Esophagus squamous epithelium (tissue), 5 donors: Measurements from ENCODE around the gene KRTAP10-9. TPM values are rescaled to one million over a fixed set of nuclear protein-coding genes. Genes with fewer than 3 reads are reported as not detected.
"Not testable (repeated sequence)": the region's sequence is repeated elsewhere in the genome, so short reads cannot be mapped to it uniquely, and the experiment has no call there.

Experiments
- DNase-seq: peaks from one replicate; lab custom pipeline; 2025; lab: John Stamatoyannopoulos, UW
- H3K27ac ChIP-seq, 4 donors: fragments of 200-600 bp; sonication (generic); one replicate each; pipeline ENCODE4 v1.5.1; 2016 to 2019; ENCODE audit warnings: mild to moderate bottlenecking in 1 of 4
- H3K27me3 ChIP-seq, 4 donors: fragments of 200-600 bp; sonication (generic); 1 replicate in 3 of 4; 2 replicates in 1 of 4; pipeline versions ENCODE4 v1.5.1 to v1.6.0; 2017 to 2021; ENCODE audit warnings: antibody characterized with exemption in 1 of 4
- H3K36me3 ChIP-seq, 3 donors: fragments of 200-600 bp; sonication (generic); one replicate each; pipeline ENCODE4 v1.5.1; 2016 to 2019
- H3K4me1 ChIP-seq, 3 donors: fragments of 200-600 bp; sonication (generic); one replicate each; pipeline ENCODE4 v1.5.1; 2017 to 2019
- H3K4me3 ChIP-seq, 4 donors: fragments of 200-600 bp; sonication (generic); 1 replicate in 3 of 4; 2 replicates in 1 of 4; pipeline ENCODE4 v1.5.1; 2016 to 2019; ENCODE audit warnings: mild to moderate bottlenecking in 2 of 4, moderate library complexity in 1 of 4
- H3K9me3 ChIP-seq, 3 donors: fragments of 200-600 bp; sonication (generic); one replicate each; pipeline ENCODE4 v1.5.1; 2016 to 2019
- POLR2A ChIP-seq, 4 donors: fragments of 450-650 bp; IDR thresholded peaks; one replicate each; pipeline ENCODE4 v1.6.1; 2017; ENCODE audit warnings: antibody characterized with exemption in 4 of 4, mild to moderate bottlenecking in 4 of 4, moderate library complexity in 3 of 4
- WGBS, 2 donors: methylation state at CpG; one replicate each; pipeline ENCODE4 v1.1.5; 2018; 5-methylcytosine and 5-hydroxymethylcytosine counted together
- intact Hi-C: fragments of 100-400 bp; cut with DNase I; formaldehyde crosslinking; loops from one replicate; pipeline ENCODE4 v1.15.0; 2022
- total RNA-seq, 4 donors: library from RNA; depleted of rRNA; stranded (reverse); fragments of >200 nt; gene quantifications; one replicate each; pipeline ENCODE4 v1.1.0, GENCODE V29; 2016
- TF ChIP-seq, protein P1 (sequence below), 6 experiments: fragments of 450-650 bp in 4 of 6; fragments of 200-600 bp in 2 of 6; sonication (generic) in 2 of 6; IDR thresholded peaks; one replicate each; pipeline ENCODE4 v1.5.1; 2016 to 2019; ENCODE audit warnings: antibody characterized with exemption in 6 of 6, mild to moderate bottlenecking in 4 of 6, moderate library complexity in 4 of 6
- donor health status: DM: yes; HTN: yes; CAD: no.

KRTAP10-9 gene
- total RNA-seq, 4 donors from 2014 or later = not detected

DNA sequence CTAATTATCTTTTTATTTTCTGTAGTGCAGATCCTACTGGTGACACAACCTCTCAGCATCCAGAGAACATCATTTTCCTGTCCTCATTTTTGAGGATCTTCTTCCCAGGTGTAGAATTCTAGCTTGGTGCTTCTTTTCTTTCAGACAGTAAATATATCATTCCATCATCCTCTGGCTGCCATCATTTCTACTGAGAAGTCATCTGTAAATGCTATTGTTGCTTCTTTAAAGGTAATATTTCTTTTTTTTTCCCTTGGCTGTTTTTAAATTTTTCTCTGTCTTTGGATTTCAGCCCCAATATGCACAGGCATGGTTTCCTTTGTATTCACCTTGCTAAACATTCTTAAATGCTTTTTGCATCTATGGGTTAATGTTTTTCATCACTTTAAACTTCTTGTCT is 3.3 kb upstream of the KRTAP10-9 start:
- no peaks in the 10 kb centered on the region for H3K4me1 ChIP-seq
- peaks cover 0 to 38% (median 11%) of the 10 kb centered on the region in 3 donors for H3K9me3 ChIP-seq
- no peak for DNase-seq
- peaks cover 0 to 30% (median 0%) of the 10 kb centered on the region in 4 donors for H3K27me3 ChIP-seq
- no peak overlapping the region for H3K27ac ChIP-seq
- intact Hi-C loops = no loop called here
- no peak overlapping the region for H3K4me3 ChIP-seq
- TF ChIP-seq, protein P1, sequence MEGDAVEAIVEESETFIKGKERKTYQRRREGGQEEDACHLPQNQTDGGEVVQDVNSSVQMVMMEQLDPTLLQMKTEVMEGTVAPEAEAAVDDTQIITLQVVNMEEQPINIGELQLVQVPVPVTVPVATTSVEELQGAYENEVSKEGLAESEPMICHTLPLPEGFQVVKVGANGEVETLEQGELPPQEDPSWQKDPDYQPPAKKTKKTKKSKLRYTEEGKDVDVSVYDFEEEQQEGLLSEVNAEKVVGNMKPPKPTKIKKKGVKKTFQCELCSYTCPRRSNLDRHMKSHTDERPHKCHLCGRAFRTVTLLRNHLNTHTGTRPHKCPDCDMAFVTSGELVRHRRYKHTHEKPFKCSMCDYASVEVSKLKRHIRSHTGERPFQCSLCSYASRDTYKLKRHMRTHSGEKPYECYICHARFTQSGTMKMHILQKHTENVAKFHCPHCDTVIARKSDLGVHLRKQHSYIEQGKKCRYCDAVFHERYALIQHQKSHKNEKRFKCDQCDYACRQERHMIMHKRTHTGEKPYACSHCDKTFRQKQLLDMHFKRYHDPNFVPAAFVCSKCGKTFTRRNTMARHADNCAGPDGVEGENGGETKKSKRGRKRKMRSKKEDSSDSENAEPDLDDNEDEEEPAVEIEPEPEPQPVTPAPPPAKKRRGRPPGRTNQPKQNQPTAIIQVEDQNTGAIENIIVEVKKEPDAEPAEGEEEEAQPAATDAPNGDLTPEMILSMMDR (IDR thresholded peaks at IDR 0.05) = no peak
- TF ChIP-seq POLR2A (IDR thresholded peaks at IDR 0.05) = no peak
- H3K36me3 ChIP-seq = no peaks in the 10 kb centered on the region

DNA sequence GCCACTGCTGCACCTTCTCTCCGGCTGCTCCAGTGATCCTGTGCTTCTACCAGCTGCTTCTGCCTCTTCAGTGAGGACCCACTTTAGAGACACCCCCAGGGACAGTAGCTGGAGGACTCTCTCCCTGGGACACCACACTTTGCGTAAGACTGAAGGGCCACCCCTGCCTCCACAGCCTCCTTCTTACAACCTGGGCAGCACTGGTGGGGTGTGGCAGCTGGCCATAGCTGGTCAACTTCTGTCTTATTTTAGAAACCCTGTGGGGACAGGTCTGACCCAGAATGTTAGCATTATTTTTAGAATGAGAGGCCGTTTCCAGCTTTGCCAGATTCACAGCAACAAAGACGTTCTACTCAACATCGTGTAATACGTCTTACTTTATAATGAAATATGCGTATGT is 1.1 kb upstream of the KRTAP10-9 start:
- intact Hi-C loops = no loop called here
- no peak overlapping the region for H3K4me3 ChIP-seq
- no peaks in the 10 kb centered on the region for H3K36me3 ChIP-seq
- H3K9me3 ChIP-seq = peaks cover 0 to 36% (median 11%) of the 10 kb centered on the region in 3 donors
- TF ChIP-seq POLR2A (IDR thresholded peaks at IDR 0.05) = no peak
- TF ChIP-seq, protein P1 (IDR thresholded peaks at IDR 0.05) = no peak
- WGBS, 2 donors = 78 to 83% methylated on average over 6 of the region's 7 CpGs
- no peaks in the 10 kb centered on the region for H3K4me1 ChIP-seq
- no peak overlapping the region for H3K27ac ChIP-seq
- no peak for DNase-seq
- H3K27me3 ChIP-seq = peaks cover 0 to 31% (median 0%) of the 10 kb centered on the region in 4 donors

DNA sequence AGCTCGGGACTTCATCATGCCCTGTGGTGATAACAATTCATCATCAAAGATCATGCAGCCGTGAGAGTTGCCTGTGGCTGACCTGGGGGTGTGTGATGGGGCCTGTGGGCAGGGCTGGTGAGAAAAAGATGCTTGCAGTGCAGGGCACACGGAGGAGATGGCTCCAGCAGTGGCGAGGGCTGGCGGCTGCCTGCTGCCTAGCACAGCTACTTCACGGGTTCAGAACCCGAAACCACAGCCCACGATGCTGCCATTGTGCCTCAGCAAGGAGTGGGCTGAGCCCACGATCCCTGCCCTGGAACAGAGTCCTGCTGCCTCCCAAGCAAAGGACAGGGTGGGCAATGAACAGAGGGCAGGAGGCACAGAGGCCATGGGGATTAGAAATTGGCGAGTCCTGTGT is 631 bp upstream of the KRTAP10-9 start:
- no peak for DNase-seq
- intact Hi-C loops = no loop called here
- H3K4me3 ChIP-seq = no peak overlapping the region

DNA sequence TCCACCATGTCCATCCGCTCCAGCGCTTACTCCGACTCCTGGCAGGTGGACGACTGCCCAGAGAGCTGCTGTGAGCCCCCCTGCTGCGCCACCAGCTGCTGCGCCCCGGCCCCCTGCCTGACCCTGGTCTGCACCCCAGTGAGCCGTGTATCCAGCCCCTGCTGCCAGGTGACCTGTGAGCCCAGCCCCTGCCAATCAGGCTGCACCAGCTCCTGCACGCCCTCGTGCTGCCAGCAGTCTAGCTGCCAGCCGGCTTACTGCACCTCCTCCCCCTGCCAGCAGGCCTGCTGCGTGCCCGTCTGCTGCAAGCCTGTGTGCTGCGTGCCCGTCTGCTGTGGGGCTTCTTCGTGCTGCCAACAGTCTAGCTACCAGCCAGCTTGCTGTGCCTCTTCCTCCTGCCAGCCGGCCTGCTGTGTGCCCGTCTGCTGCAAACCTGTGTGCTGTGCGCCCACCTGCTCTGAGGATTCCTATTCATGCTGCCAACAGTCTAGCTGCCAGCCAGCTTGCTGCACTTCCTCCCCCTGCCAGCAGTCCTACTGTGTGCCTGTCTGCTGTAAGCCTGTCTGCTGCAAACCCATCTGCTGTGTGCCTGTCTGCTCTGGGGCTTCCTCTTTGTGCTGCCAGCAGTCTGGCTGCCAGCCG is 409 bp downstream of the KRTAP10-9 start:
- Histone ChIP-seq H3K9me3 (peaks cover 0 to 47% (median 16%) of the 10 kb centered on the region in 3 donors), H3K27me3 (peaks cover 0 to 31% (median 0%) of the 10 kb centered on the region in 4 donors)
- DNase-seq, H3K27ac ChIP-seq, H3K36me3 ChIP-seq, intact Hi-C loops, H3K4me1 ChIP-seq, H3K4me3 ChIP-seq: not testable (repeated sequence)
- 71 to 85% methylated on average over 10 of the region's 20 CpGs for whole genome bisulfite sequencing, 2 donors

More for the DNA sequence above, 631 bp upstream of the KRTAP10-9 start:
- peaks cover 0 to 31% (median 0%) of the 10 kb centered on the region in 4 donors for H3K27me3 ChIP-seq
- no peaks in the 10 kb centered on the region for H3K4me1 ChIP-seq
- 51 to 55% methylated on average over 4 to 7 of the region's 10 CpGs for WGBS, 2 donors
- TF ChIP-seq POLR2A (IDR thresholded peaks at IDR 0.05) = no peak
- TF ChIP-seq, protein P1 (IDR thresholded peaks at IDR 0.05) = no peak
- H3K9me3 ChIP-seq = peaks cover 0 to 41% (median 11%) of the 10 kb centered on the region in 3 donors
- H3K36me3 ChIP-seq = no peaks in the 10 kb centered on the region
- no peak overlapping the region for H3K27ac ChIP-seq

DNA sequence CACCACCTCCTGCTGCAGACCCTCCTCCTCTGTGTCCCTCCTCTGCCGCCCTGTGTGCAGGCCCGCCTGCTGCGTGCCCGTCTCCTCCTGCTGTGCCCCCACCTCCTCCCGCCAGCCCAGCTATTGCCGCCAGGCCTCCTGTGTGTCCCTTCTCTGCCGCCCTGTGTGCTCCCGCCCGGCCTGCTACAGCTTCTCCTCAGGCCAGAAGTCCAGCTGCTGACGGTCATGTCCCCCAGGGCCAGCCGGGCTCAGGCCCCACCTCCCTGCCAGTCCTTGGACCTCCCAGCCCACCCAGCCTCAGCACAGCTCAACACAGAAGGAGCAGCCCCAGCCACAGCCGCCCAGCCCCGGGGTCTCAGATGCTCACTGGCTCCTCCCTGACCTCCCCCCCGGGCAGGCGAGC is 939 bp downstream of the KRTAP10-9 start:
- intact Hi-C loops, H3K36me3 ChIP-seq, H3K27ac ChIP-seq, DNase-seq, H3K4me3 ChIP-seq, H3K4me1 ChIP-seq: not testable (repeated sequence)
- Histone ChIP-seq H3K27me3 (peaks cover 0 to 31% (median 0%) of the 10 kb centered on the region in 4 donors), H3K9me3 (peaks cover 0 to 45% (median 14%) of the 10 kb centered on the region in 3 donors)
- 40 to 53% methylated on average over 7 of the region's 15 CpGs for WGBS, 2 donors

DNA sequence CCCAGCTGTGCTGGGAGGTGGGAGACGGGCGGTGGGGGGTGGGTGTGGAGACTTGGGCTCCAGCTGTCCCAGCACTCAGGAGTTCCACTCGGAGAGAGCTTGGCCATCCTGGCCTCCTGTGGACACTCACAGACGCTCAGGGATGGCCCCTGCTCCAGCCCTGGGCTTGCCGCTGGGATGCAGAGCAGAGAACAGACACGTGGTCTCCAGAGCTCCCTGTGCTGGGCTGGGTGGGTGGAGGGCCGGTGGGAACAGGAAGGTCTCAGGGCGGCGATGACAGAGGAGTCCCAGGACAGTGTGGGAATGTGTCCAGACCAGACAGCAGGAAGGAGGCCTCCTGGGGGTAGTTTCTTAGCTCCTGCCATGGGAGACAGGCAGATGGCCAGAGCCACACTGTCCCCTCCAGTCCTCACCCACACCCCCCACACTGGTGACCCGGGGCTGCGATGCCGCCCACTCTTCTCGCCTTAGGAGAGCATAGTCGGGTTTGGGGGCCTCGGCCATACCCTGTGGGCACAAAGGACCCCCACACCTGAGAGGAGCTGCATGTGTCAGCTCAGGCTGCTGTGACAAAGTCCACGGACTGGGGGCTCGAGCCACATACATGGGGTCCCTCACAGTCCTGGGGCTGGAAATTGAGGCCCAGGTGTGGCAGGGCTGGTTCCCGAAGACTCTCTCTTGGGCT is 2.0 kb downstream of the KRTAP10-9 start:
- peaks cover 0 to 35% (median 7%) of the 10 kb centered on the region in 3 donors for H3K9me3 ChIP-seq
- no peak for TF ChIP-seq POLR2A (IDR thresholded peaks at IDR 0.05)
- TF ChIP-seq, protein P1 (IDR thresholded peaks at IDR 0.05) = no peak
- H3K4me1 ChIP-seq = no peaks in the 10 kb centered on the region
- DNase-seq = no peak
- H3K4me3 ChIP-seq = no peak overlapping the region
- no peaks in the 10 kb centered on the region for H3K36me3 ChIP-seq
- 79 to 85% methylated on average over 2 to 12 of the region's 18 CpGs for WGBS, 2 donors
- H3K27me3 ChIP-seq = peaks cover 0 to 31% (median 0%) of the 10 kb centered on the region in 4 donors
- no peak overlapping the region for H3K27ac ChIP-seq
- intact Hi-C loops = no loop called here
